H9 (cell line): ENCODE results near the gene TMEM198. TPM values are rescaled to one million over a fixed set of nuclear protein-coding genes. Genes with fewer than 3 reads are reported as not detected.

Source experiments
- DNase-seq: peaks from one replicate; pipeline ENCODE4 v3.0.0-alpha.2; 2017
- H2AFZ ChIP-seq: one replicate; pipeline ENCODE4 v1.6.1; 2013; ENCODE audit warnings: mild to moderate bottlenecking, low read length, control low read depth, moderate library complexity
- H2AK5ac ChIP-seq: 2 replicates; pipeline ENCODE4 v1.6.1; 2013; ENCODE audit warnings: low read length, control low read depth, mixed read lengths; ENCODE audit not compliant: insufficient read length
- H2BK120ac ChIP-seq: one replicate; pipeline ENCODE4 v1.6.1; 2013; ENCODE audit warnings: low read depth, mild to moderate bottlenecking, low read length, control low read depth, inconsistent platforms; ENCODE audit not compliant: poor library complexity, severe bottlenecking
- H2BK12ac ChIP-seq: 2 replicates; pipeline ENCODE4 v1.6.1; 2013; ENCODE audit warnings: low read length, control low read depth, mixed read lengths, low read depth; ENCODE audit not compliant: insufficient read length
- H2BK15ac ChIP-seq: 2 replicates; pipeline ENCODE4 v1.6.1; 2013; ENCODE audit warnings: low read depth, low read length, control low read depth
- H2BK20ac ChIP-seq: one replicate; pipeline ENCODE4 v1.6.1; 2013; ENCODE audit warnings: low read depth, mild to moderate bottlenecking, low read length, control low read depth, inconsistent platforms; ENCODE audit not compliant: poor library complexity, severe bottlenecking
- H2BK5ac ChIP-seq: 2 replicates; pipeline ENCODE4 v1.6.1; 2013; ENCODE audit warnings: low read length, control low read depth, mixed read lengths; ENCODE audit not compliant: insufficient read length
- H3K14ac ChIP-seq: 2 replicates; pipeline ENCODE4 v1.6.1; 2013; ENCODE audit warnings: low read length, control low read depth; ENCODE audit not compliant: insufficient read depth
- H3K18ac ChIP-seq: 2 replicates; pipeline ENCODE4 v1.6.1; 2013; ENCODE audit warnings: low read depth, mild to moderate bottlenecking, mixed read lengths, low read length, control low read depth; ENCODE audit not compliant: insufficient read length
- H3K23ac ChIP-seq: 2 replicates; pipeline ENCODE4 v1.6.1; 2013; ENCODE audit warnings: low read length, control low read depth, mixed read lengths, low read depth; ENCODE audit not compliant: insufficient read length
- H3K23me2 ChIP-seq: 2 replicates; pipeline ENCODE4 v1.6.1; 2013; ENCODE audit warnings: low read depth, mild to moderate bottlenecking, mixed read lengths, low read length, control low read depth; ENCODE audit not compliant: insufficient read length, poor library complexity, severe bottlenecking
- H3K27ac ChIP-seq: 2 replicates; pipeline ENCODE4 v1.5.1; 2013; ENCODE audit warnings: low read length, control low read depth, mixed read lengths, low read depth; ENCODE audit not compliant: insufficient read length
- H3K27me3 ChIP-seq: 2 replicates; pipeline ENCODE4 v1.6.1; 2013; ENCODE audit warnings: low read length, control low read depth, inconsistent platforms; ENCODE audit not compliant: insufficient read depth
- H3K4ac ChIP-seq: 2 replicates; pipeline ENCODE4 v1.6.1; 2013; ENCODE audit warnings: low read depth, mild to moderate bottlenecking, control low read depth, inconsistent platforms, low read length, moderate library complexity
- H3K4me1 ChIP-seq: 2 replicates; pipeline ENCODE4 v1.6.1; 2013; ENCODE audit warnings: low read length, control low read depth, inconsistent platforms; ENCODE audit not compliant: insufficient read depth
- H3K4me2 ChIP-seq: 2 replicates; pipeline ENCODE4 v1.6.1; 2013; ENCODE audit warnings: low read length, control low read depth, mixed read lengths; ENCODE audit not compliant: insufficient read length, insufficient read depth
- H3K56ac ChIP-seq: 2 replicates; pipeline ENCODE4 v1.6.1; 2013; ENCODE audit warnings: low read depth, mild to moderate bottlenecking, mixed read lengths, low read length, control low read depth; ENCODE audit not compliant: insufficient read length
- H3K79me1 ChIP-seq: 2 replicates; pipeline ENCODE4 v1.6.1; 2013; ENCODE audit warnings: low read depth, mild to moderate bottlenecking, moderate library complexity, low read length, control low read depth, inconsistent platforms; ENCODE audit not compliant: insufficient read depth, poor library complexity, severe bottlenecking
- H3K79me2 ChIP-seq: 2 replicates; pipeline ENCODE4 v1.6.1; 2013; ENCODE audit warnings: low read length, control low read depth, inconsistent platforms; ENCODE audit not compliant: insufficient read depth
- H3K9ac ChIP-seq: 2 replicates; pipeline ENCODE4 v1.6.1; 2013; ENCODE audit warnings: low read length, control low read depth, mixed read lengths; ENCODE audit not compliant: insufficient read length; ENCODE audit errors: extremely low read depth
- H3K9me3 ChIP-seq: one replicate; pipeline ENCODE4 v1.6.1; 2013; ENCODE audit warnings: low read depth, low read length, inconsistent platforms; ENCODE audit not compliant: control insufficient read depth
- H3T11ph ChIP-seq: one replicate; pipeline ENCODE4 v1.6.1; 2013; ENCODE audit warnings: mild to moderate bottlenecking, low read length, control low read depth, inconsistent platforms
- H4K20me1 ChIP-seq: one replicate; pipeline ENCODE4 v1.6.1; 2013; ENCODE audit not compliant: control insufficient read depth, insufficient read length, insufficient read depth
- H4K5ac ChIP-seq: 2 replicates; pipeline ENCODE4 v1.6.1; 2013; ENCODE audit warnings: low read depth, mild to moderate bottlenecking, mixed read lengths, low read length, control low read depth; ENCODE audit not compliant: insufficient read length
- H4K8ac ChIP-seq: replicated peaks from 2 replicates; pipeline ENCODE4 v1.6.1; 2013; ENCODE audit warnings: low read length, control low read depth, mixed read lengths, low read depth; ENCODE audit not compliant: insufficient read length
- H4K91ac ChIP-seq: 2 replicates; pipeline ENCODE4 v1.6.1; 2013; ENCODE audit warnings: low read depth, mild to moderate bottlenecking, moderate library complexity, mixed read lengths, low read length, control low read depth; ENCODE audit not compliant: insufficient read length
- H3K27ac Mint-ChIP-seq, 3 experiments: 2 replicates in 2 of 3; 3 replicates in 1 of 3; pipeline ENCODE4 v1.8.0; 2020 to 2021; ENCODE audit warnings: mixed read lengths in 3 of 3, mild to moderate bottlenecking in 1 of 3, moderate library complexity in 1 of 3
- H3K27me3 Mint-ChIP-seq: 2 replicates; pipeline ENCODE4 v1.8.0; 2021; ENCODE audit warnings: low read depth, mild to moderate bottlenecking, moderate library complexity, mixed read lengths
- H3K36me3 Mint-ChIP-seq, 3 experiments: 2 replicates in 2 of 3; 3 replicates in 1 of 3; pipeline ENCODE4 v1.8.0; 2020 to 2021; ENCODE audit warnings: low read depth in 3 of 3, mixed read lengths in 3 of 3; ENCODE audit not compliant: insufficient read depth in 1 of 3
- H3K4me1 Mint-ChIP-seq, 2 experiments: 2 replicates each; pipeline ENCODE4 v1.8.0; 2020; ENCODE audit warnings: mixed read lengths in 2 of 2
- H3K4me3 Mint-ChIP-seq, 2 experiments: 2 replicates in 1 of 2; 3 replicates in 1 of 2; pipeline ENCODE4 v1.8.0; 2020 to 2021; ENCODE audit warnings: mild to moderate bottlenecking in 2 of 2, mixed read lengths in 2 of 2, moderate library complexity in 1 of 2
- H3K9me3 Mint-ChIP-seq, 2 experiments: 2 replicates in 1 of 2; 3 replicates in 1 of 2; pipeline ENCODE4 v1.8.0; 2020; ENCODE audit warnings: mild to moderate bottlenecking in 2 of 2, mixed read lengths in 2 of 2, moderate library complexity in 1 of 2
- WGBS: extraction: QIAGEN DNeasy Blood & Tissue Kit; methylation state at CpG from one replicate; pipeline ENCODE4 v1.1.7; 2013; ENCODE audit warnings: missing lambda C conversion rate, low lambda C conversion rate, mixed read lengths; ENCODE audit not compliant: insufficient read length; ENCODE audit errors: extremely low coverage; 5-methylcytosine and 5-hydroxymethylcytosine counted together
- total RNA-seq: library from RNA; stranded (reverse); gene quantifications from 2 replicates; pipeline ENCODE4 v1.2.1, GENCODE V29; 2021
- TF ChIP-seq, protein P1 (sequence below): fragments of 200-600 bp; sonication (generic); conservative IDR thresholded peaks from 3 replicates; pipeline ENCODE4 v1.8.0; 2021; ENCODE audit warnings: antibody characterized with exemption, mild to moderate bottlenecking

Gene TMEM198
- total RNA-seq, 1 experiment from 2014 or later: 7.7 TPM

GRCh38 chr2:219566640-219567039 is 22.8 kb downstream of the TMEM198 start:
- Histone ChIP-seq H2AK5ac (no peak overlapping the region), H2AFZ (no peak overlapping the region), H2BK5ac (no peak overlapping the region), H3K27me3 (no peaks in the 10 kb centered on the region; the same call in 1 of the 2 replicates), H4K91ac (no peak overlapping the region), H3K23ac (no peak overlapping the region), H3K18ac (no peak overlapping the region), H2BK120ac (no peak overlapping the region), H2BK15ac (no peak overlapping the region), H3K14ac (no peak overlapping the region), H3K4me1 (peaks cover 12% of the 10 kb centered on the region; the same call in 1 of the 2 replicates), H3K79me2 (no peaks in the 10 kb centered on the region), H3K9me3 (no peaks in the 10 kb centered on the region), H3K9ac (no peak overlapping the region), H3K4ac (no peak overlapping the region), H3K56ac (no peak overlapping the region), H3K23me2 (peaks cover 7% of the 10 kb centered on the region), H2BK20ac (no peak overlapping the region), H4K8ac (no peak overlapping the region), H3K27ac (no peak overlapping the region), H2BK12ac (no peak overlapping the region), H3K79me1 (no peaks in the 10 kb centered on the region), H4K20me1 (no peaks in the 10 kb centered on the region), H4K5ac (no peak overlapping the region), H3T11ph (no peak overlapping the region), H3K4me2 (no peak overlapping the region)
- TF ChIP-seq, protein P1, sequence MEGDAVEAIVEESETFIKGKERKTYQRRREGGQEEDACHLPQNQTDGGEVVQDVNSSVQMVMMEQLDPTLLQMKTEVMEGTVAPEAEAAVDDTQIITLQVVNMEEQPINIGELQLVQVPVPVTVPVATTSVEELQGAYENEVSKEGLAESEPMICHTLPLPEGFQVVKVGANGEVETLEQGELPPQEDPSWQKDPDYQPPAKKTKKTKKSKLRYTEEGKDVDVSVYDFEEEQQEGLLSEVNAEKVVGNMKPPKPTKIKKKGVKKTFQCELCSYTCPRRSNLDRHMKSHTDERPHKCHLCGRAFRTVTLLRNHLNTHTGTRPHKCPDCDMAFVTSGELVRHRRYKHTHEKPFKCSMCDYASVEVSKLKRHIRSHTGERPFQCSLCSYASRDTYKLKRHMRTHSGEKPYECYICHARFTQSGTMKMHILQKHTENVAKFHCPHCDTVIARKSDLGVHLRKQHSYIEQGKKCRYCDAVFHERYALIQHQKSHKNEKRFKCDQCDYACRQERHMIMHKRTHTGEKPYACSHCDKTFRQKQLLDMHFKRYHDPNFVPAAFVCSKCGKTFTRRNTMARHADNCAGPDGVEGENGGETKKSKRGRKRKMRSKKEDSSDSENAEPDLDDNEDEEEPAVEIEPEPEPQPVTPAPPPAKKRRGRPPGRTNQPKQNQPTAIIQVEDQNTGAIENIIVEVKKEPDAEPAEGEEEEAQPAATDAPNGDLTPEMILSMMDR: no peak
- peaks cover 49 to 72% (median 68%) of the 10 kb centered on the region in 3 experiments for H3K36me3 Mint-ChIP-seq
- WGBS: no CpG with 5 or more reads among the region's 11 CpGs
- H3K4me3 Mint-ChIP-seq: peak overlapping the region in 1 of 2 experiments; percentile 66; a peak in 2 of 5 replicates
- peak overlapping the region; percentile 96 to 98 (median 97); a peak in 4 of 7 replicates for H3K27ac Mint-ChIP-seq
- DNase-seq: no peak
- H3K9me3 Mint-ChIP-seq: no peaks in the 10 kb centered on the region; a peak in 1 of 5 replicates
- H3K27me3 Mint-ChIP-seq: peaks cover 5% of the 10 kb centered on the region
- peaks cover 67 to 71% of the 10 kb centered on the region in 2 experiments for H3K4me1 Mint-ChIP-seq
